K562 (cell line): ENCODE data around the gene GINS3. TPM values are rescaled to one million over a fixed set of nuclear protein-coding genes. Genes with fewer than 3 reads are reported as not detected.
A peak's percentile ranks its signal among the peaks of the same experiment; 100 is the strongest.

Source experiments
- ASH1L ChIP-seq: fragments of 450-650 bp; IDR thresholded peaks from 2 replicates; pipeline ENCODE4 v1.6.1; 2018; ENCODE audit warnings: borderline replicate concordance, mild to moderate bottlenecking, low read depth; ENCODE audit not compliant: partially characterized antibody
- ERF ChIP-seq: fragments of 450-650 bp; formaldehyde crosslinking; IDR thresholded peaks from 2 replicates; pipeline ENCODE4 v1.4.0; 2020; ENCODE audit warnings: mild to moderate bottlenecking, mixed read lengths
- HNRNPK ChIP-seq: fragments of 200-400 bp; formaldehyde crosslinking; IDR thresholded peaks from one replicate; pipeline ENCODE4 v1.6.1; 2018; ENCODE audit warnings: mild to moderate bottlenecking, low read depth, low read length; ENCODE audit not compliant: poor library complexity, severe bottlenecking
- HNRNPUL1 ChIP-seq: fragments of 200-400 bp; formaldehyde crosslinking; IDR thresholded peaks from 2 replicates; pipeline ENCODE4 v1.6.1; 2017; ENCODE audit warnings: low read length
- ILK ChIP-seq: fragments of 450-650 bp; IDR thresholded peaks from 2 replicates; pipeline ENCODE4 v1.6.1; 2016; ENCODE audit warnings: missing genetic modification characterization, low read depth, mild to moderate bottlenecking, missing compliant biosample characterization, moderate library complexity, borderline replicate concordance
- JUN ChIP-seq, 2 experiments: sonication (generic) in 1 of 2; formaldehyde crosslinking in 1 of 2; IDR thresholded peaks; 2 replicates each; pipeline versions ENCODE4 v1.6.1 to v1.8.0; 2012 to 2022; ENCODE audit warnings: borderline replicate concordance in 2 of 2, mild to moderate bottlenecking in 2 of 2, improper control_type of control experiment in 1 of 2, low read depth in 1 of 2, low read length in 1 of 2, missing genetic modification reagents in 1 of 2
- L3MBTL2 ChIP-seq: fragments of 450-650 bp; IDR thresholded peaks from 2 replicates; pipeline ENCODE4 v1.6.1; 2016; ENCODE audit warnings: mild to moderate bottlenecking, moderate library complexity
- NFIX ChIP-seq: fragments of 250-450 bp; sonication (Bioruptor Pico); IDR thresholded peaks from 2 replicates; pipeline ENCODE4 v1.4.0; 2020; ENCODE audit warnings: low read depth, mild to moderate bottlenecking, moderate library complexity
- NFYB ChIP-seq: IDR thresholded peaks from 2 replicates; pipeline ENCODE4 v1.6.1; 2011; ENCODE audit warnings: mild to moderate bottlenecking, moderate library complexity; ENCODE audit not compliant: insufficient read length; ENCODE audit errors: extremely low read depth
- PHB2 ChIP-seq: fragments of 450-650 bp; IDR thresholded peaks from 2 replicates; pipeline ENCODE4 v1.6.1; 2017; ENCODE audit warnings: low read depth
- POLR2B ChIP-seq: fragments of 450-650 bp; IDR thresholded peaks from 2 replicates; pipeline ENCODE4 v1.6.1; 2018; ENCODE audit warnings: low read depth; ENCODE audit not compliant: partially characterized antibody
- REST ChIP-seq, 2 experiments: fragments of 450-650 bp; formaldehyde crosslinking in 1 of 2; IDR thresholded peaks; 2 replicates each; pipeline versions ENCODE4 v1.4.0 to v1.6.1; 2014 to 2020; ENCODE audit warnings: mild to moderate bottlenecking in 2 of 2, borderline replicate concordance in 1 of 2, low read depth in 1 of 2
- SNRNP70 ChIP-seq: fragments of 200-400 bp; formaldehyde crosslinking; optimal IDR thresholded peaks from 2 replicates; pipeline ENCODE3; 2017; ENCODE audit warnings: low read depth, low read length
- USF1 ChIP-seq: sonication (generic); formaldehyde crosslinking; IDR thresholded peaks from 2 replicates; pipeline ENCODE4 v1.9.0; 2022; ENCODE audit warnings: mild to moderate bottlenecking, missing genetic modification reagents
- ZBED1 ChIP-seq: IDR thresholded peaks from 2 replicates; pipeline ENCODE4 v1.6.1; 2014
- ZBTB33 ChIP-seq: sonication (generic); formaldehyde crosslinking; IDR thresholded peaks from 2 replicates; pipeline ENCODE4 v1.8.1; 2023; ENCODE audit warnings: mild to moderate bottlenecking, missing genetic modification reagents
- ZFP1 ChIP-seq: fragments of 450-650 bp; formaldehyde crosslinking; IDR thresholded peaks from 2 replicates; pipeline ENCODE4 v1.4.0; 2020; ENCODE audit warnings: mild to moderate bottlenecking, mixed read lengths
- ZNF12 ChIP-seq: sonication (generic); formaldehyde crosslinking; IDR thresholded peaks from 2 replicates; pipeline ENCODE4 v1.4.0; 2020; ENCODE audit warnings: mild to moderate bottlenecking, missing genetic modification reagents
- ZNF583 ChIP-seq: fragments of 250-450 bp; sonication (Bioruptor Pico); IDR thresholded peaks from 2 replicates; pipeline ENCODE4 v1.4.0; 2020
- polyA plus RNA-seq, 8 experiments: library from polyadenylated mRNA; depleted of rRNA in 4 of 8; stranded (reverse) in 5 of 8; unstranded in 3 of 8; fragments of >200 nt; fragmentation: Nextera tagmentation in 2 of 8; fragmentation: Illumina TruSeq in 1 of 8; extraction: Ambion mirVana in 2 of 8; extraction: Trizol in 1 of 8; gene quantifications; 2 replicates each; pipeline versions ENCODE4 v1.2.1 to v1.2.3, GENCODE V29; 2011 to 2014; ENCODE audit warnings: inconsistent platforms in 1 of 8, missing spikeins in 1 of 8
- total RNA-seq, 7 experiments: library from RNA; depleted of rRNA in 6 of 7; stranded (reverse); fragments of >200 nt in 6 of 7; fragmentation: Illumina TruSeq in 2 of 7; extraction: Trizol in 2 of 7; gene quantifications; 2 replicates each; pipeline versions ENCODE4 v1.2.1 to v1.2.3, GENCODE V29; 2011 to 2021; ENCODE audit warnings: low replicate concordance in 1 of 7

Gene GINS3
- total and polyA plus RNA-seq, 9 of the 15 experiments (the other 6 are each of a cell fraction or from before 2014, with no cell fraction given): 17.8 to 31.9 (median 25.4) TPM

- TF ChIP-seq REST (IDR thresholded peaks at IDR 0.05; ENCODE audit: borderline replicate concordance): no peak
- no peak for TF ChIP-seq REST (CRISPR knock-in tag; IDR thresholded peaks at IDR 0.05; ENCODE audit: low read depth)
- no peak for TF ChIP-seq JUN (IDR thresholded peaks at IDR 0.05; ENCODE audit: borderline replicate concordance, low read depth, low read length)
- no peak for TF ChIP-seq JUN (CRISPR knock-in tag; IDR thresholded peaks at IDR 0.05; ENCODE audit: borderline replicate concordance)
- no peak for TF ChIP-seq HNRNPK
- no peak for TF ChIP-seq ZBTB33 (CRISPR knock-in tag)
- TF ChIP-seq NFIX: no peak
- TF ChIP-seq NFYB: no peak
- TF ChIP-seq USF1 (CRISPR knock-in tag): no peak
- peak; percentile 90; the same call in 1 of the 2 replicates for TF ChIP-seq ZNF583 (CRISPR knock-in tag)
- no peak for TF ChIP-seq POLR2B
- TF ChIP-seq ASH1L: no peak
- TF ChIP-seq SNRNP70: no peak
- peak; percentile 64; the same call in 1 of the 2 replicates for TF ChIP-seq ZFP1 (CRISPR knock-in tag)
- TF ChIP-seq ZBED1: no peak
- no peak for TF ChIP-seq ZNF12 (CRISPR knock-in tag)
- no peak for TF ChIP-seq L3MBTL2
- peak; percentile 75; the same call in 1 of the 2 replicates for TF ChIP-seq ERF (CRISPR knock-in tag)
- no peak for TF ChIP-seq HNRNPUL1
- TF ChIP-seq PHB2: no peak
- peak; percentile 75 for TF ChIP-seq ILK
These were observed 41.3 kb downstream of the GINS3 start (continued) for GRCh38 chr16:58433569-58433951.
